Mesodermal cell (in vitro differentiated cells): Measurements from ENCODE around the gene ZBTB38.
A peak's percentile ranks its signal among the peaks of the same experiment; 100 is the strongest.

Source experiments
- H3K27ac ChIP-seq: 2 replicates; pipeline ENCODE4 v1.7.0; 2013; ENCODE audit warnings: mild to moderate bottlenecking, low read depth, low read length, moderate library complexity; ENCODE audit not compliant: severe bottlenecking
- H3K36me3 ChIP-seq: 2 replicates; pipeline ENCODE4 v1.7.1; 2013; ENCODE audit warnings: mild to moderate bottlenecking, low read length, moderate library complexity; ENCODE audit not compliant: control insufficient read depth, insufficient read depth
- H3K4me1 ChIP-seq: one replicate; pipeline ENCODE4 v1.7.1; 2013; ENCODE audit warnings: mild to moderate bottlenecking, low read length; ENCODE audit not compliant: insufficient read depth, control insufficient read depth, poor library complexity, severe bottlenecking
- H3K4me3 ChIP-seq: 2 replicates; pipeline ENCODE4 v1.7.0; 2013; ENCODE audit warnings: low read length, control low read depth, mild to moderate bottlenecking; ENCODE audit not compliant: insufficient read depth, poor library complexity, severe bottlenecking; ENCODE audit errors: extremely low read depth
- H3K9me3 ChIP-seq: 2 replicates; pipeline ENCODE4 v1.7.1; 2013; ENCODE audit warnings: mild to moderate bottlenecking, low read length, moderate library complexity; ENCODE audit not compliant: control insufficient read depth
- WGBS, 2 experiments: methylation state at CpG; one replicate each; pipeline ENCODE4 v1.1.5; 2013; ENCODE audit warnings: missing lambda C conversion rate in 2 of 2; ENCODE audit not compliant: insufficient coverage in 2 of 2; 5-methylcytosine and 5-hydroxymethylcytosine counted together

ZBTB38 gene

DNA sequence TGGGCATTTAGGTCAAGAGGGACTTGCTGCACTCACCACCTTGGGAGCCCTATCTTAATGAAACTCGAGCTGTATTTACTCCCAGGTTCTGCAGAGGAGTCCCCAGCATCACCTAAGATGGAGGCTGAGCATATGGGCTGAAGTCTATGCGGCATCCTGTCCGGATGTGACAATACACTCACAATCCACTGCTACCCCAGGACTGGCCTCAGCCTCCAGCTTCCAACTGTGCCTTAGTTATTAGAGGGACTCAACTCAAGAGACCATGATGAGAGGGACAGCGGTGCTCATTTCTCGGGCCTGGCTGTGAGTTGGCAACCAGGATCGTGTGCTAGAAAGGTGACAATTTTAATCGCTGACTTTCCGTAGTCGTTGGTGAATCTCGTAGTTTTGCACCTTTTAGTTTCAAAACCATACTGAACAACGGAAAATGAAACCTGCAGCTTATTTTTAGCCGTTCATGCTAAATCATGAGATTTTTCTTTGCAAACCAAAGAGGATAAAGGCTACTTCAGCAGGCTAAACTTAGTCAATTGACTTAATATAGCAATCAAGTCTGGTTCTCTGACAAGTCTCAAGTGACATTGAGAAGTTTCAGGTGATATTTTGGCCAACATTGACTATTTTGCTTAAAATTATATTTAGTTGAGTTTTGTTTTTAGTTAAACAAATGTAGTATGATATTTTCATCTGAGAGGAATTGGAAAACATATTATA lies 11.1 kb downstream of the ZBTB38 start:
- H3K36me3 ChIP-seq, result peaks cover 86% of the 10 kb centered on the region
- no peak overlapping the region for H3K4me3 ChIP-seq
- 94 to 96% methylated on average over 10 of the region's 12 CpGs for WGBS, 2 experiments
- no peak overlapping the region for H3K27ac ChIP-seq
- no peaks in the 10 kb centered on the region for H3K9me3 ChIP-seq
- H3K4me1 ChIP-seq, result peaks cover under 1% of the 10 kb centered on the region

DNA sequence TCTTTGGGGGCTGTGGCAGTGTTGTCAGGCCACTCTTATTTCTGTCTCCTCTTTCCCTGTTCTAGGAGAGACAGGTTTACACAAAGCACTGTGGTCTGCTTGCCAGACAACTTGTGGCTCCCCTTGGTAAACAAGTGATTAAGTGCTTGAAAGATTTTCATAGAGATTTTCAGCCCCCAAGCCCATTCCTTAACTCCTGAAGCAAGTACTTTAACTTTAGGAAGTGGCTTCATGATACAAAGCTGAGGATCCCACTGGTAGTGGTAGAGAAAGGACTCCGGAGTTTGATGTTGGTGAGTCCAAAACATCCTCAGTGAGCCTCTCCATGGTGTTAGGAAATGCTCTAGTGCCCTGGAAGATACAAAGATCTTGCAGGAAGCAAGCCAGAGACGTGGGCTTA lies 12.0 kb downstream of the ZBTB38 start:
- no peak overlapping the region for H3K27ac ChIP-seq

DNA sequence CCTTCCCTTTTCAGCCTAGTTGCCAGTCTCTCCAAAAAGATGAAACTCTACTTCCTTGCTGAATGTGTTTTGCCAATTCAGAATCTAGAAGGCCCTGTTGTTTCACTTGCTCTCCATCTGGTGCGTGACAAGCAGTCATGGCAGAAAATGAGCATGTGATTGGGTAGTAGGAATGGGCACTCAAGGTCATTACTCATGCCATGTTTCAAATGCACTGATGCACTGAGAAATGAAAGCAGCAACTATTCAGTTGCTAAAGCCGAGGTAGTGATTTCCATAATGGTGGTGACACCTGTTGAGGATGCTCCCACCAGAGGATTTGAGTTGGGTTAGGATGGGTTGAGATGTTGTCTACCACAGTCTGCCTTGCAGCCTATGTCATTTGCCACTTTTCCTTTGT lies 12.7 kb downstream of the ZBTB38 start:
- 71 to 100% methylated on average over 1 to 2 of the region's 2 CpGs for WGBS, 2 experiments
- Histone ChIP-seq H3K27ac (no peak overlapping the region), H3K36me3 (peaks cover 78% of the 10 kb centered on the region), H3K4me3 (no peak overlapping the region), H3K9me3 (no peaks in the 10 kb centered on the region), H3K4me1 (no peaks in the 10 kb centered on the region)

More for the DNA sequence above, 12.0 kb downstream of the ZBTB38 start:
- Histone ChIP-seq H3K36me3 (peaks cover 85% of the 10 kb centered on the region), H3K4me3 (no peak overlapping the region), H3K4me1 (no peaks in the 10 kb centered on the region), H3K9me3 (no peaks in the 10 kb centered on the region)
- WGBS, 2 experiments, result 89 to 100% methylated on average over 1 of the region's 2 CpGs

DNA sequence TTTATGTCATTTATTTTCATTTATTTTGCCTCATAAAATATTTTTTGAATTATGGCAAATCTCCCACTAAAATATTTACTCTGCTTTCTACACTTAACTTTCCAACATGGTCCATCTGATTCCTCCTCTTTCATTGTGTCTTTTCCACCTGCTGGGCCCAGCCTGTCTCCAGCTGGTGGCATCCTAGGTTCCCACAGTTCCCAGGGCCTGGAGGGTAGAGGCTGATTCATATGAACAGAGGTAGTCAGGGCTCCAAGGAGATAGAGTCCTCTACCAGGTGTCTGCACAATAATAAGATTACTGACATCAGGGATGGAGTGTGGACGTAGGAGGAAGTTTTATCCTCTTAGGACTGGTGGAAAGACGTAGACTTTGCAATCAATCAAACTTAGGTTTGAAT lies 14.3 kb downstream of the ZBTB38 start:
- H3K36me3 ChIP-seq, result peaks cover 68% of the 10 kb centered on the region
- 100% methylated on average over 1 of the region's 2 CpGs; no CpG with 5 or more reads in 1 of the 2 experiments for WGBS, 2 experiments
- no peaks in the 10 kb centered on the region for H3K9me3 ChIP-seq
- no peak overlapping the region for H3K27ac ChIP-seq
- H3K4me1 ChIP-seq, result no peaks in the 10 kb centered on the region
- H3K4me3 ChIP-seq, result no peak overlapping the region

DNA sequence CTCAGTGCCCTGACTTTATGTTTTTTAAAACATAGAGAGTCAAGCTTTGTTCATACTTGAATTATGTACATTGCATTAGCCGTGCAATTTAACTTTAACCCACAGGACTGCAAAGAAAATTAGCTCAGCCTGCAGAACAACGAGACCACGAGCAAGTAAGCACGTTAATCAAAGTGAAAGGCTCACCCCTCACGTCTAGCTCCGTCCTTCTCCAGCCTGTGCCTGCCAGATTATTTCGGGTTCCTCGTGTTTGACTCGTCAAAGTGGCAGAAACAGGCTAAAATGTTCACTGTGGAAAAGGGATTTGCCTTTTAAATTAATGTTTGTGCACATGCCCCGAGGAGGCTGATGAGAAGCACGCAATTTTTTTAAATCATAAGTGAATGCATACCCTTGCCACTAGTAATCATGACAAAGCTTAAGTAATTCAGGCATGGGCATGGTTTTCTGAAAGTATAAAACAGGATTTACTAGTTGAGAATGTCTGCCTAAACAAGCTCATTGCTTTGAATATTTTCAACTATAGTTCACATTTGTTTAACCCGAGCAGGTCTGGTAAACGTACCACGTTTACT lies 15.3 kb downstream of the ZBTB38 start:
- 88 to 92% methylated on average over 9 to 11 of the region's 14 CpGs for WGBS, 2 experiments

DNA sequence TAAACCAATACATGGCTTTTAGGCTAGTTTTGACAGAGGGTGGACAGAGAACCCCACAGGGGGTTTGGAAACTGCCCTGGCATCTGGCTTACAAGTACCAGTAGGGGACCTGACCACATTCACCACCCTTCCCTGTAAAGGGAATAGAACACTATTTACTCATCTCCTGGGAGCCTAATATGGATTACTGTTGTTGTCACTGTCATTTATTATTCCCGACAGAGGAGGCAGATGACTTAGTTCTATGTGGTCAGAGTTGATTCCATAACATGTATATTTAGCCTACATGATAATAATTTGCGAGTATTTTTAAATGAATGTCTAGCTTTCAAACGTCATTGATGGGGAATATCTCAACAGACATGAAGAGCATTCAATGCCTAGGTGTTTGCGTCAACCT lies 15.9 kb downstream of the ZBTB38 start:
- Histone ChIP-seq H3K27ac (no peak overlapping the region), H3K4me3 (no peak overlapping the region), H3K9me3 (no peaks in the 10 kb centered on the region), H3K36me3 (peaks cover 61% of the 10 kb centered on the region), H3K4me1 (no peaks in the 10 kb centered on the region)
- 100% methylated on average over 2 of the region's 4 CpGs; no CpG with 5 or more reads in 1 of the 2 experiments for WGBS, 2 experiments

More for the DNA sequence above, 15.3 kb downstream of the ZBTB38 start:
- no peaks in the 10 kb centered on the region for H3K9me3 ChIP-seq
- no peak overlapping the region for H3K4me3 ChIP-seq
- no peaks in the 10 kb centered on the region for H3K4me1 ChIP-seq
- peaks cover 60% of the 10 kb centered on the region for H3K36me3 ChIP-seq
- no peak overlapping the region for H3K27ac ChIP-seq

DNA sequence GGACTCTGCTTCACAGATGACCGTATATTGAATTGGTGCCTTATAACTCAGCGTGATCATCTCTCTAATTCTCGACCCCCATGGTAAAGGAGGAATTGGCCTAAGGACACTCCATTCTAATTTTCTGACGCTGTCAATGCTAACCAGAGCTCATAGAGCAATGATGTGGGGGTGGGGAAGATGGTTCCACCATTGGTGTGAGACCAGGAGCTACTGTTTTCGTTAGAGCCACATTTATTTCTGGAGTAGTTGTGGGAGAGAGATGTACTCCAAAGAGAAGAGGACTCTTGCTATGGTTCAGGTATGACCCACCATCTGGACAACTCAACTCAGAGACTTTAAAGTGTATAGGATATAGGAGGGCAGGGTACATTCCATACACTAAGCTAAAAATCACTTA lies 16.3 kb downstream of the ZBTB38 start:
- 94 to 100% methylated on average over 3 to 5 of the region's 5 CpGs for WGBS, 2 experiments
- no peaks in the 10 kb centered on the region for H3K4me1 ChIP-seq
- H3K9me3 ChIP-seq, result no peaks in the 10 kb centered on the region
- no peak overlapping the region for H3K27ac ChIP-seq
- no peak overlapping the region for H3K4me3 ChIP-seq
- H3K36me3 ChIP-seq, result peaks cover 61% of the 10 kb centered on the region

DNA sequence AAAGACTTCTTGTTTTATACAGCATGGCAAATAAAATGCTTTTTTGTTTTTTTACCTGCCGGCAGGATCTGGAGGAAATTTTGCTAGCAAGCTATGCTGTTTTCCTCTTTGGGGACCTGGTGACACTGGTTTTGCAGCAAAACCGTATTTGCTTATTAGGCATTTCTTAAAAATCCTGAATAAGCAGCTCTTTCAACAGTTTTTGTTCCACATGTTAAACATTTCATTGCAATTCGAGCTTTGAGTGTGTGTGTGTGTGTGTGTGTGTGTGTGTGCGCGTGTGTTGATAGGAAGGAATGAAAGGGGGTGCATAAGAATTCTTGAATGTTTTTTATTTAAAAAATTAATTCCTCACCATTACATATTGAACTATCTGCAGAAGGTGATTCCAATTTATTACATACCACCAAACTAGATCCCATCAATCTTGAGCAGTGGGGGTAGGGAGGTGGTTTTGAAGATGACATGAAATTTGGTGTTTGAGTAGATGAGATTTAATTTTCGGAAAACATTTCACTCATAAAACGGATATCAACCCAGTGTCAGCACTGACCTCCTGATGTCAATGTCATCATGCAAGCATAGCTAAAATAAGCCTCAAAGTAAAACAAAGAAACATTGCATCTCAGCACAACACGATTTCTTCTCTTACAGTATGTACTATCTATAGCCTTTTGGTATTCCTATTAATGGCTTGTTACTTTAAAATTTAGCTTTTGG lies 17.3 kb downstream of the ZBTB38 start:
- no peaks in the 10 kb centered on the region for H3K9me3 ChIP-seq
- H3K36me3 ChIP-seq, result peaks cover 68% of the 10 kb centered on the region
- H3K4me3 ChIP-seq, result no peak overlapping the region
- no peak overlapping the region for H3K27ac ChIP-seq
- 80 to 87% methylated on average over 1 of the region's 8 CpGs for WGBS, 2 experiments
- H3K4me1 ChIP-seq, result no peaks in the 10 kb centered on the region

DNA sequence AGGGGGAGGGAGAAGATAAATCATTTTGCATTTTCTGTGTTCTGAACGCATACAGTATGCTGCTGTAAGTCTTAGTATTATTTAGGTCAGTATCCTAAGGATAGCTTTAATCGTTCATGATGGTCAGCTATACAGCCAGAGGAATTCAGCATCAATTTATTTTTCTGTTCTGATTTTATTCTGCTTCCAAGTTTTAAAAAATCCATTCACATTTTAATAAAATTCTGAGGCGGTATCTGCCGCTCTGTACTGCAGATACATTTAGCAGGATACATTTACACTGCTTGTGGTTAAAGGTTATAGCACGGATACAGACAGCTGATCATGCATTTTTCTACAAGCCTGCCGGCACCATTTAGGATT lies 17.8 kb downstream of the ZBTB38 start:
- peak overlapping the region; percentile 4 for H3K27ac ChIP-seq
- WGBS, 2 experiments, result 83% methylated on average over 1 of the region's 6 CpGs; no CpG with 5 or more reads in 1 of the 2 experiments
- H3K36me3 ChIP-seq, result peaks cover 63% of the 10 kb centered on the region
- no peak overlapping the region for H3K4me3 ChIP-seq
- H3K4me1 ChIP-seq, result no peaks in the 10 kb centered on the region
- no peaks in the 10 kb centered on the region for H3K9me3 ChIP-seq

DNA sequence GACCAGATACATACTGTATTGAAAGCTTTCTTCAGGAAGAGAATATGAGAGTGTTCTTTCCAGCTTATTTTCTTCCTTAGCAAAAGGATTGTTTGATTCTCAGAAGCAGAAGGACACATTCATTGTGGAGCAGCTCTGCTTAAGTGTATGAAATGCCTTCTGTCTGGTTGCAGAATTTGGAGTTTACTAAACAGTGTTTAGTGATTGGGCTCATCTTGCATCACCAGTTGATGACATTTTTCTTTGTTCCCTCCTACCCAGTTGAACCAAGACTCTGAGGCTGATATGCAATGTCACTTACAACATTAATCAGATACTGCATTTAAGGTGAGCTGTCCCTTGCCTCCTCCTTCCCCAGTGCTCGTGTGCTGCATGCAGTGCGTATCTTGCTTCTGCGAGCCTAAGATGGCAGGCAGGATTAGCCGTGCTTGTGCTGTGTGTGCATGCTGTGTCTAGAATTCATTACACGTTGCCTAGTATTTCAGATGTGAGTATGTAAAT lies 18.4 kb downstream of the ZBTB38 start:
- Histone ChIP-seq H3K4me1 (no peaks in the 10 kb centered on the region), H3K9me3 (no peaks in the 10 kb centered on the region), H3K4me3 (no peak overlapping the region), H3K27ac (peak overlapping the region; percentile 4), H3K36me3 (peaks cover 57% of the 10 kb centered on the region)
- 87 to 100% methylated on average over 2 to 4 of the region's 5 CpGs for WGBS, 2 experiments
